Measurements from ENCODE around the gene LPIN2. TPM values are rescaled to one million over a fixed set of nuclear protein-coding genes. Genes with fewer than 3 reads are reported as not detected.

Gene LPIN2
- total RNA-seq (2016; rRNA removed; fragmentation: Illumina TruSeq; extraction: Trizol) = 46.0 and 59.5 TPM in 2 replicates
- total RNA-seq (2016; cell fraction: cytosol; rRNA removed; fragmentation: Illumina TruSeq; extraction: Trizol; ENCODE audit: low read depth) = 12.8 and 14.6 TPM in 2 replicates
- 44.4 and 54.4 TPM in 2 replicates for total RNA-seq (2016; cell fraction: insoluble cytoplasmic fraction; rRNA removed; fragmentation: Illumina TruSeq; extraction: Trizol)
- 20.5 and 21.5 TPM in 2 replicates for total RNA-seq (2016; cell fraction: membrane; rRNA removed; fragmentation: Illumina TruSeq; extraction: Trizol)
- total RNA-seq (2016; cell fraction: nucleus; rRNA removed; fragmentation: Illumina TruSeq; extraction: Trizol) = 50.5 and 53.1 TPM in 2 replicates
- 110 and 119 TPM in 2 replicates for polyA plus RNA-seq (2011; rRNA removed)
- polyA plus RNA-seq (2011; cell fraction: cytosol; rRNA removed) = 76.4 and 101 TPM in 2 replicates
- polyA plus RNA-seq (2011; cell fraction: nucleus; rRNA removed) = 114 and 124 TPM in 2 replicates
- polyA plus RNA-seq (2012) = 53.5 and 68.4 TPM in 2 replicates
- polyA plus RNA-seq (2016; cell fraction: cytosol; fragmentation: Illumina TruSeq; extraction: Trizol; ENCODE audit: low read depth) = 1.7 and 2.2 TPM in 2 replicates
- 32.7 and 38.7 TPM in 2 replicates for polyA plus RNA-seq (2016; cell fraction: insoluble cytoplasmic fraction; fragmentation: Illumina TruSeq; extraction: Trizol; ENCODE audit: low read depth)
- polyA plus RNA-seq (2016; cell fraction: membrane; fragmentation: Illumina TruSeq; extraction: Trizol; ENCODE audit: low read depth) = 5.6 and 6.6 TPM in 2 replicates
- 51.6 and 53.6 TPM in 2 replicates for polyA plus RNA-seq (2016; cell fraction: nucleus; fragmentation: Illumina TruSeq; extraction: Trizol; ENCODE audit: insufficient read depth, low read depth)
- polyA minus RNA-seq (2011; rRNA and poly(A)+ RNA removed; ENCODE audit: low replicate concordance) = 31.2 and 149 TPM in 2 replicates
- polyA minus RNA-seq (2011; cell fraction: cytosol; rRNA and poly(A)+ RNA removed) = 95.1 and 103 TPM in 2 replicates
- polyA minus RNA-seq (2011; cell fraction: nucleus; rRNA and poly(A)+ RNA removed) = 171 and 204 TPM in 2 replicates
- Bru-seq, nascent RNA = percentile 94 among the genes with signal in this experiment
- percentile 89 among the genes with signal in this experiment for BruChase-seq, experiment 1, labeled RNA remaining after a 6-hour chase
- percentile 91 among the genes with signal in this experiment for BruChase-seq, experiment 2, labeled RNA remaining after a 2-hour chase
- long read RNA-seq, experiment 1, partial matches to known transcripts = 19 of 33 reads
- long read RNA-seq, experiment 1, other reads (novel, unspliced or antisense) = 14 of 33 reads
- long read RNA-seq, experiment 2, partial matches to known transcripts = 15 of 69 reads
- long read RNA-seq, experiment 2, other reads (novel, unspliced or antisense) = 54 of 69 reads

- CTCF ChIA-PET (ENCODE audit: low intra/inter-chr PET ratio, low total read pairs) = interaction anchor here (1.0 kb wide), 1 partner anchor 116 kb away, joined by 4 read pairs; no protein-coding TSS in a partner anchor
- peak; percentile 77 for FAIRE-seq
- peak; percentile 83 for ATAC-seq
- TF ChIP-seq SRF (IDR thresholded peaks at IDR 0.05; ENCODE audit: low read depth, low read length) = 0 out of 2 replicates have a peak, but pooled peaks have one; percentile 29
- no peak for TF ChIP-seq DNMT1 (CRISPR knock-in tag; IDR thresholded peaks at IDR 0.05)
- TF ChIP-seq MXD3 (CRISPR knock-in tag; IDR thresholded peaks at IDR 0.05) = peak; percentile 52; the same call in 1 of the 2 replicates
- TF ChIP-seq MXD1 (CRISPR knock-in tag; IDR thresholded peaks at IDR 0.05) = 0 out of 2 replicates have a peak, but pooled peaks have one; percentile 31
- TF ChIP-seq ZNF83 (CRISPR knock-in tag; IDR thresholded peaks at IDR 0.05; ENCODE audit: borderline replicate concordance) = no peak
- TF ChIP-seq ASH2L (IDR thresholded peaks at IDR 0.05; ENCODE audit: insufficient read length, low read depth, low read length) = peak; percentile 6
- TF ChIP-seq YY1 (IDR thresholded peaks at IDR 0.05; ENCODE audit: insufficient read depth, insufficient replicate concordance, low read depth, low read length) = peak; percentile 25
- no peak for TF ChIP-seq ZNF451 (CRISPR knock-in tag; IDR thresholded peaks at IDR 0.05)
- TF ChIP-seq CCDC6 (CRISPR knock-in tag; IDR thresholded peaks at IDR 0.05) = 0 out of 2 replicates have a peak, but pooled peaks have one; percentile 84
- TF ChIP-seq NFRKB (IDR thresholded peaks at IDR 0.05) = no peak
- peak in 1 of 2 experiments; percentile 8; a peak in 1 of 4 replicates for TF ChIP-seq REST (IDR thresholded peaks at IDR 0.05; ENCODE audit: borderline replicate concordance in 1 of 2, low read depth in 1 of 2, low read length in 2 of 2)
- no peak for TF ChIP-seq CBX2 (IDR thresholded peaks at IDR 0.05; ENCODE audit: low read depth, low read length)
- no peak for TF ChIP-seq CBX2 (CRISPR knock-in tag; IDR thresholded peaks at IDR 0.05; ENCODE audit: low read depth)
Measured at GRCh38 chr18:3013024-3013804, at the start of gene LPIN2. LPIN2 (minus strand) TSS chr18:3013144; CDS start chr18:2960840, 52,304 bp downstream.

More at GRCh38 chr18:3013024-3013804, at the start of gene LPIN2:
- peak within 1 kb of the TSS; percentile 94 for H3K27ac ChIP-seq (ENCODE audit: extremely low read length, insufficient read depth, low read length)
- H3K4me2 ChIP-seq (ENCODE audit: low read depth, low read length) = peak within 1 kb of the TSS; percentile 99
- peaks cover 1 to 28% of the 10 kb centered on the region in 2 experiments; a peak in 2 of 5 replicates for H3K36me3 ChIP-seq (replicated peaks in 1 of 2; ENCODE audit: control insufficient read depth in 1 of 2, insufficient read depth in 2 of 2, low read length in 2 of 2)
- under 1% methylated on average over 14 of the region's 78 CpGs for WGBS (ENCODE audit: low lambda C conversion rate)
- H3K79me2 ChIP-seq (ENCODE audit: insufficient read depth, low read length) = peaks cover 42% of the 10 kb centered on the region
- BruUV-seq (replicated peaks) = no TSS peak
- POLR2A ChIA-PET = interaction anchor here (0.5 to 2.9 kb wide), 7 partner anchors 10 to 234 kb away, joined by 3 to 13 read pairs (median 3); partner anchors contain the start of gene MYL12A
- H3K4me1 ChIP-seq (ENCODE audit: insufficient read depth, low read length) = peaks cover 76% of the 10 kb centered on the region
- H3K27me3 ChIP-seq (ENCODE audit: control insufficient read depth in 1 of 2, insufficient read depth in 2 of 2, low read length in 2 of 2) = no peaks in the 10 kb centered on the region; a peak in 1 of 5 replicates
- in situ Hi-C loops (cut with HindIII; ENCODE audit: extremely low pct_ligation_motif_present, low pct_unique_long_range_greater_than_20kb) = no loop called here
- H3K9ac ChIP-seq (ENCODE audit: insufficient read depth, low read depth, low read length) = peak within 1 kb of the TSS; percentile 87
- peak within 1 kb of the TSS; percentile 80 to 85 (median 84) for H3K4me3 ChIP-seq (replicated peaks in 1 of 3; ENCODE audit: insufficient read depth in 1 of 3, low read depth in 2 of 3, low read length in 3 of 3)
- DNase-seq (ENCODE audit: low spot score) = peak; percentile 95
- no peaks in the 10 kb centered on the region for H3K9me3 ChIP-seq (ENCODE audit: low read length)
- H2AFZ ChIP-seq (ENCODE audit: low read length) = no peak within 1 kb of the TSS
- intact Hi-C loops (cut with micrococcal nuclease; ENCODE audit: unreplicated experiment) = loop anchor here (1.0 to 5.0 kb wide), 3 partner anchors 50 to 234 kb away; partner anchors contain the start of gene MYL12A
- peaks cover 32% of the 10 kb centered on the region for H4K20me1 ChIP-seq (ENCODE audit: insufficient read depth, low read length)

Data from HepG2 (cell line).